GM12801 (cell line): ENCODE measurements around the gene FAM20B.

Experiments
- TF ChIP-seq, protein P1 (sequence below): IDR thresholded peaks from one replicate; pipeline ENCODE4 v1.5.1; 2011; ENCODE audit warnings: control low read depth; ENCODE audit not compliant: insufficient read length; ENCODE audit errors: extremely low read depth

Gene FAM20B, protein sequence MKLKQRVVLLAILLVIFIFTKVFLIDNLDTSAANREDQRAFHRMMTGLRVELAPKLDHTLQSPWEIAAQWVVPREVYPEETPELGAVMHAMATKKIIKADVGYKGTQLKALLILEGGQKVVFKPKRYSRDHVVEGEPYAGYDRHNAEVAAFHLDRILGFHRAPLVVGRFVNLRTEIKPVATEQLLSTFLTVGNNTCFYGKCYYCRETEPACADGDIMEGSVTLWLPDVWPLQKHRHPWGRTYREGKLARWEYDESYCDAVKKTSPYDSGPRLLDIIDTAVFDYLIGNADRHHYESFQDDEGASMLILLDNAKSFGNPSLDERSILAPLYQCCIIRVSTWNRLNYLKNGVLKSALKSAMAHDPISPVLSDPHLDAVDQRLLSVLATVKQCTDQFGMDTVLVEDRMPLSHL

DNA sequence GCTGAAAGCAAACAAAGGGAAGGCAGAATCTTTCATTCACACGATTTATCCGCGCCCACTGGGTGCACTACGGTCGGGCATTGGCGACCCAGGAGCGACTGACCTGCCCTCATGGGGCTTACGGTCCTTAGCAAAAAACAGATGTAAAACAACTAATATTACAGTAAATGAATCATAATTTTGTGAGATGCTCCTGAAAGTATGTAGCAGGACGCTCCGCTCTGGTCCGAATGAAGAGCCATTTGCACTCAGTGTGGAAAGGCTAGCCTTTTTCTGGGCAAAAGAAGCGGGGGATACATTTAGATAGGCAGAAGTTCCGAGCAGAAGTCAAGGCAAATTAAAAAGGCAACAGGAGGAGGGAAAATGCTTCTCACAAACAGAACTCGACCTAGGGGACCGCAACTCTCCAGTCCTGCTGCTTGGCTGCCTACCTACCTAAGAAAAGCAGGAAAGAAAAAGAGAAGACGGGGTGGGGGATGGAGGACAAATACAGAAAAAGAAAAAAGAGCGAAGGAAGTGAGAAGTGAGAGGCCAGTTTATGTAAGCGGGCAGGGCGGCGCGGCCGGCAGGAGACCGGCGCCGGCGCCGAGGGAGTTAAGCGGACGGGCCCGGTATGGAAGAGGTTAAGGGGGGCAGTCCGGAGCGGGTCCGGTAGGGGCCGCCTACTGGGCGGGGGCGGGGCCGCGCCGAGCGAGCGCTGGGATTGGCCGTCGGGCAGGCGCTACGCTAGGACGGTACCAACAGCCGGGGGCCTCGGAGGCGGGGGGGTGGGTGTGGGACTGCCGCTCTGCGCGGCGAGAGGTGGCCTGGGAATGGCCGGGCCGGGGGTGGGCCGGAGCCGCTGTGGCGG is at the start of gene FAM20B:
TSS of gene FAM20B (plus strand) at position 770 of the 850 bp plus-strand sequence. CDS start 17,954 bp downstream, outside the sequence.
- TF ChIP-seq, protein P1, sequence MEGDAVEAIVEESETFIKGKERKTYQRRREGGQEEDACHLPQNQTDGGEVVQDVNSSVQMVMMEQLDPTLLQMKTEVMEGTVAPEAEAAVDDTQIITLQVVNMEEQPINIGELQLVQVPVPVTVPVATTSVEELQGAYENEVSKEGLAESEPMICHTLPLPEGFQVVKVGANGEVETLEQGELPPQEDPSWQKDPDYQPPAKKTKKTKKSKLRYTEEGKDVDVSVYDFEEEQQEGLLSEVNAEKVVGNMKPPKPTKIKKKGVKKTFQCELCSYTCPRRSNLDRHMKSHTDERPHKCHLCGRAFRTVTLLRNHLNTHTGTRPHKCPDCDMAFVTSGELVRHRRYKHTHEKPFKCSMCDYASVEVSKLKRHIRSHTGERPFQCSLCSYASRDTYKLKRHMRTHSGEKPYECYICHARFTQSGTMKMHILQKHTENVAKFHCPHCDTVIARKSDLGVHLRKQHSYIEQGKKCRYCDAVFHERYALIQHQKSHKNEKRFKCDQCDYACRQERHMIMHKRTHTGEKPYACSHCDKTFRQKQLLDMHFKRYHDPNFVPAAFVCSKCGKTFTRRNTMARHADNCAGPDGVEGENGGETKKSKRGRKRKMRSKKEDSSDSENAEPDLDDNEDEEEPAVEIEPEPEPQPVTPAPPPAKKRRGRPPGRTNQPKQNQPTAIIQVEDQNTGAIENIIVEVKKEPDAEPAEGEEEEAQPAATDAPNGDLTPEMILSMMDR, result no peak

DNA sequence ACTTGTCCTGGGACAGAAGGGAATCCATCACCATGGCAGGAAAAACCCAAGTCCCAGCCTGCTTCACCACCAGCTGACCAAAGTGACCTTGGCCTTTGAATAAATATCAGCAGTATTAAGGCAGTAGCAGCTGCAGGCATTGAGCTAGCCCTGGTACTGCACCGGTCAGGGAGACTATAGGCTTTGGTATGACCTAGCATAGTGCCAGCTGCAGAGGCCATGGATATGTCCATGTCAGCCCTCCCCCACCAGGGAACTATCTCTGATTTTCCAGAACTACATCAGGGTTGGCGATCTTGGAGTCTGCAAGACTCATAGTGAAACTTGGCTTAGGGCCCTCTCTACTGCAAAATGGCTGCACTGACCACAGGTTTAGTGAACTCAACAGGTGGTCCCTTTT is 49.2 kb upstream of the FAM20B start:
- TF ChIP-seq, protein P1, result no peak

DNA sequence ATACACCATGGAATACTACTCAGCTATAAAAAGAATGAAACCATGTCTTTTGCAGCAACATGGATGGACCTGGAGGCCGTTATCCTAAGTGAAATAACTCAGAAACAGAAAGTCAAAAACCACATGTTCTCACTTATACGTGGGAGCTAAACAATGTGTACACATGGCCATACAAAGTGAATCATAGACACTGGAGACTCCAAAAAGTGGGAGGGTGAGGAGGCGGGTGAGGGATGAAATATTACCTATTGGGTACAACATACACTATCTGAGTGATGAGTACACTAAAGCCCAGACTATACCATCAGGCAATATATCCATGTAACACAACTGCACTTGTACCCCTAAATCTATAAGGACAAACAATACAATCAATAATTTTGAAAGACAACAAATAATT is 39.5 kb upstream of the FAM20B start:
- TF ChIP-seq, protein P1, result no peak

DNA sequence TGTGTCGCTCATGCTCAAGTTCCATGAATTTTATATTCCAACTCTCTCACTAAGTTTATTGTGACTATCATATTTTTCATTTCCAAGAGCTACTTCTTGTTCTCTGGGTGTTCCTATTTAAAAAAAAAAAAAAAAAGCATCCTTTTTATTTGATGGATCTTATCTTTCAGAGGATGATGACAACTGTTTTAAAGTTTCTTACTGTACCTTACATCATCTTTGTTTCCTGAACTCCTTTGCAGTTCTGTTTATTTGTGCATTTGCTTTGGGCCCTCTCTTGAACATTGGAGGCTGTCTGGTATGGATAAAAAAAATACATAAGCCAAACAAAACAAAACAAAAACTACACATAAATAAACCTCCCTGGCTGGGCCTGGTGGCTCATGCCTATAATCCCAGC is 32.1 kb upstream of the FAM20B start:
- TF ChIP-seq, protein P1, result no peak

DNA sequence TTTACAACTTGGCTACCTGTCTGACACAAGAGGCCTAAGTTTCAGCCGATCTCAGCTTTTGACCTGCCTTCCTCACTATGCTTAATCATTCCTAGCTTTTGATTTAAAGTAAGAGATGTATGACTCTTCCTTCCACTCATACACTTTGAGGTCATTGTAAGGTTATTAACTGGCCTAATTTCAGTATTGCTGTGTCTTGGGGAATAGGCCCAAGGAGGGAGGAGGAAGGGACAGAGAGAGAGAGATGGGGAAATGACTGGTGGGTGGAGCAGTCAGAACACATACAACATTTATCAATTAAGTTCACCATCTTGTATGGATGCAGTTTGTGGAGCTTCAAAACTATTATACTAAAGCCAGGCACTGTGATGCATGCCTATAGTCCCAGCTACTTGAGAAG is 28.3 kb upstream of the FAM20B start:
- TF ChIP-seq, protein P1, result no peak

DNA sequence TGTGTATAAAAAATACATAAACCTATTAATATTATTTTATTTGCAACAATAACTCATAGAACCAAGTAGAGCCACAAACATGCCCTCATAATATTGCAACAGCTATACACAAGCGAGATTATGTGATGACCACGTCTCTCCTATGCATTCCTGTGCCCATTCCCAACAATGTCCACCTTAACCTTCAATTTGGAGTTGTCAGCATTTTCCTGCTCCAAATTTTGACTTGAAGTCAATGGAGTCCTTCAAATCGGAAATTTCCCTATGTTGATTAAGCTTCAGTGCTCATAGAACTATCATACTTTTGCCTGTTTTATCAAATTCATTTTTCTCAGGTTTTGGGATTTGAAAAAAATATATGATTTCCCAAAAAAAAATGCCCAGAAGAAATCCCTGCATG is 27.4 kb upstream of the FAM20B start:
- TF ChIP-seq, protein P1, result no peak

DNA sequence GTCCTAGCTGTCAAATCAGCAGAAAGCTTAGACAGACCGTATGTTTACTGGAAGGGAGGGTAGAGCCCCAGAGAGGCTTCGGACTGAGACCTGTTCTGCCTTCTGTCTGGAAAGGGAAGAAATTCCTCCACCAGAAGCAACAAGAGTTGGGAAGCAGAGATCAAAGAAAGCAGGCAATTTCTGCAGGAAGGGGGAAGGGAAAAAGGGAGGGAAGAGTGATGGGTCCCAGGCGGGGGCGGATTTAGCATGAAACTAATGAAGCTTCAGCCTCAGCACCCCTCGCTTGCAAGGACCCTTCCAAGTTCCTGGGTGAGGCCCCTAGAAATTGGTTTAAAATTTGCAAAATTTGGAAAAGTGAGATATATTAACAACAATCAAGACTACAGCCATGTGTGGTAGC is 26.6 kb upstream of the FAM20B start:
- TF ChIP-seq, protein P1, result no peak
